Panc1 (cell line): ENCODE measurements around the gene WDR7. TPM values are rescaled to one million over a fixed set of nuclear protein-coding genes. Genes with fewer than 3 reads are reported as not detected.

ENCODE experiments used
- ATAC-seq: fragments of 200-7000 bp; cut with Tn5 transposase; 2 replicates; pipeline ENCODE4 v1.9.1; 2020; ENCODE audit warnings: mild to moderate bottlenecking, moderate library complexity
- BruUV-seq: library from RNA; stranded (reverse); fragments of 400-500 nt; replicated peaks from 2 replicates; lab custom pipeline; 2021; lab: Mats Ljungman, UMichigan
- CTCF ChIA-PET: fragments of 300-600 bp; sonication (Branson Sonifier 250); formaldehyde crosslinking; loops from one replicate; lab custom pipeline; 2022; ENCODE audit warnings: antibody characterized with exemption; lab: Charles Lee
- POLR2A ChIA-PET: fragments of 300-600 bp; sonication (Branson Sonifier 250); formaldehyde crosslinking; loops from one replicate; lab custom pipeline; 2022; ENCODE audit warnings: antibody characterized with exemption; lab: Charles Lee
- DNase-seq: peaks from one replicate; pipeline ENCODE4 v3.0.0-alpha.2; 2010; ENCODE audit warnings: low read depth, low spot score
- H3K27ac ChIP-seq: 2 replicates; pipeline ENCODE4 v1.5.1; 2011; ENCODE audit warnings: mild to moderate bottlenecking, low read length, inconsistent platforms
- H3K27me3 ChIP-seq: fragments of 200-500 bp; sonication (Bioruptor generic); 2 replicates; pipeline ENCODE4 v1.6.0; 2014; ENCODE audit warnings: low read length, inconsistent platforms; ENCODE audit not compliant: control insufficient read depth, insufficient read depth
- H3K36me3 ChIP-seq: fragments of 200-500 bp; sonication (Bioruptor generic); 2 replicates; pipeline ENCODE4 v1.5.1; 2014; ENCODE audit warnings: inconsistent platforms, mild to moderate bottlenecking, low read length, moderate library complexity; ENCODE audit not compliant: control insufficient read depth, insufficient read depth
- H3K4me1 ChIP-seq: 2 replicates; pipeline ENCODE4 v1.5.1; 2011; ENCODE audit warnings: inconsistent platforms, mild to moderate bottlenecking, low read length, moderate library complexity; ENCODE audit not compliant: control insufficient read depth, insufficient read depth
- H3K4me3 ChIP-seq, 2 experiments: 2 replicates each; pipeline ENCODE4 v1.5.1; 2011 to 2012; ENCODE audit warnings: low read depth in 2 of 2, low read length in 2 of 2, mild to moderate bottlenecking in 2 of 2, inconsistent platforms in 1 of 2, moderate library complexity in 1 of 2
- H3K9me3 ChIP-seq: fragments of 200-500 bp; sonication (Bioruptor generic); 2 replicates; pipeline ENCODE4 v1.5.1; 2014; ENCODE audit warnings: low read depth, mild to moderate bottlenecking, inconsistent platforms, low read length, moderate library complexity; ENCODE audit not compliant: control insufficient read depth, insufficient read depth
- POLR2AphosphoS5 ChIP-seq: IDR thresholded peaks from 2 replicates; pipeline ENCODE4 v1.6.1; 2012; ENCODE audit warnings: mild to moderate bottlenecking, low read depth, low read length, moderate library complexity
- SIN3A ChIP-seq: IDR thresholded peaks from 2 replicates; pipeline ENCODE4 v1.6.1; 2012; ENCODE audit warnings: low read depth, mild to moderate bottlenecking, low read length, moderate library complexity, borderline replicate concordance; ENCODE audit not compliant: insufficient read depth
- TCF7L2 ChIP-seq: IDR thresholded peaks from 2 replicates; pipeline ENCODE4 v1.6.1; 2011; ENCODE audit warnings: mild to moderate bottlenecking, low read depth, low read length, inconsistent platforms
- in situ Hi-C: cut with HindIII; loops from 2 replicates; pipeline ENCODE4 v1.10.0; 2016; ENCODE audit warnings: low sequenced_read_pairs, low pct_unique_long_range_greater_than_20kb
- intact Hi-C: fragments of 100-400 bp; cut with micrococcal nuclease; formaldehyde crosslinking; loops from one replicate; pipeline ENCODE4 v1.10.0; 2022; ENCODE audit not compliant: unreplicated experiment
- total RNA-seq: library from RNA; stranded (reverse); gene quantifications from one replicate; pipeline ENCODE4 v1.2.1, GENCODE V29; 2021; ENCODE audit not compliant: unreplicated experiment
- TF ChIP-seq, protein P1 (sequence below), 2 experiments: IDR thresholded peaks; 2 replicates each; pipeline ENCODE4 v1.6.1; 2011 to 2012; ENCODE audit warnings: low read depth in 2 of 2, control low read depth in 1 of 2, low read length in 1 of 2, mild to moderate bottlenecking in 1 of 2, moderate library complexity in 1 of 2; ENCODE audit not compliant: insufficient read depth in 1 of 2
- TF ChIP-seq, protein P2 (sequence below): fragments of 450-650 bp; IDR thresholded peaks from 2 replicates; pipeline ENCODE4 v1.5.1; 2017; ENCODE audit warnings: mild to moderate bottlenecking

The WDR7 gene
- total RNA-seq, 1 experiment from 2014 or later, result 12.3 TPM

DNA sequence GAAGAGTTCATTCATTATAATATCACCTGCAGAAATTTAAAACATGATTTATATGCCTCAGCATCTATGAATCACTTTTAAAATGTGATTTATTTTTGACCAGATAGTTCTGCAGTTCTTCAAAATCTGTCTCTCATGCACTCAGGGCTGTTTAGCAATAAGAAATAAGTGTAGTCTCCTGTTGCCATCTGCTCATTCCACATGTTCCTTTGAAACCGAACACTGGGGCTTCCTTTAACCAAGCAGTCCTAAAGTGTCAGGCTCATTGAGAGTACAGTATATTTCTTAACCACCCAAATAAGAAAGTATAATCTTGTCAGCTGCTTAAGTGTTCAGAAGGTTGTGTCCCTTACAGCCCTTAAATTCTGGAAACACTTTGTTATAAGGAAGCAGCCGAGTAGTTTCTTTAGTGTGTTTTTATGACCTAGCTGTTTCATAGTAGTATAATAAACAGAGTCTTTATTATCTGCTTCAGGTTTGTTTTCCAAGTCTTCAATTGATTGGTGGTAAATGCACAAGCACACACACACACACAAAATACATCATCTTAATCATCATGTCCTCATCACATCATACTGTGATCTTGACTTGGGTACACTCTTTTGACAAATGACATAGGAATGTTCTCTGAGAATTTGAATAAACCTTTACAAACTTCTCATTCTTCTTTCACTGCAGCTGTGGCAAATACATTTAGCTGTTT lies 10.4 kb downstream of the WDR7 start:
- no peak for ATAC-seq
- Histone ChIP-seq H3K27me3 (no peaks in the 10 kb centered on the region), H3K36me3 (no peaks in the 10 kb centered on the region), H3K27ac (no peak overlapping the region), H3K4me1 (no peaks in the 10 kb centered on the region), H3K4me3 (no peak overlapping the region), H3K9me3 (no peaks in the 10 kb centered on the region)
- TF ChIP-seq, protein P1, sequence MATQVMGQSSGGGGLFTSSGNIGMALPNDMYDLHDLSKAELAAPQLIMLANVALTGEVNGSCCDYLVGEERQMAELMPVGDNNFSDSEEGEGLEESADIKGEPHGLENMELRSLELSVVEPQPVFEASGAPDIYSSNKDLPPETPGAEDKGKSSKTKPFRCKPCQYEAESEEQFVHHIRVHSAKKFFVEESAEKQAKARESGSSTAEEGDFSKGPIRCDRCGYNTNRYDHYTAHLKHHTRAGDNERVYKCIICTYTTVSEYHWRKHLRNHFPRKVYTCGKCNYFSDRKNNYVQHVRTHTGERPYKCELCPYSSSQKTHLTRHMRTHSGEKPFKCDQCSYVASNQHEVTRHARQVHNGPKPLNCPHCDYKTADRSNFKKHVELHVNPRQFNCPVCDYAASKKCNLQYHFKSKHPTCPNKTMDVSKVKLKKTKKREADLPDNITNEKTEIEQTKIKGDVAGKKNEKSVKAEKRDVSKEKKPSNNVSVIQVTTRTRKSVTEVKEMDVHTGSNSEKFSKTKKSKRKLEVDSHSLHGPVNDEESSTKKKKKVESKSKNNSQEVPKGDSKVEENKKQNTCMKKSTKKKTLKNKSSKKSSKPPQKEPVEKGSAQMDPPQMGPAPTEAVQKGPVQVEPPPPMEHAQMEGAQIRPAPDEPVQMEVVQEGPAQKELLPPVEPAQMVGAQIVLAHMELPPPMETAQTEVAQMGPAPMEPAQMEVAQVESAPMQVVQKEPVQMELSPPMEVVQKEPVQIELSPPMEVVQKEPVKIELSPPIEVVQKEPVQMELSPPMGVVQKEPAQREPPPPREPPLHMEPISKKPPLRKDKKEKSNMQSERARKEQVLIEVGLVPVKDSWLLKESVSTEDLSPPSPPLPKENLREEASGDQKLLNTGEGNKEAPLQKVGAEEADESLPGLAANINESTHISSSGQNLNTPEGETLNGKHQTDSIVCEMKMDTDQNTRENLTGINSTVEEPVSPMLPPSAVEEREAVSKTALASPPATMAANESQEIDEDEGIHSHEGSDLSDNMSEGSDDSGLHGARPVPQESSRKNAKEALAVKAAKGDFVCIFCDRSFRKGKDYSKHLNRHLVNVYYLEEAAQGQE (IDR thresholded peaks at IDR 0.05; ENCODE audit: insufficient read depth in 1 of 2, low read depth in 2 of 2, low read length in 1 of 2), result no peak
- TF ChIP-seq POLR2AphosphoS5 (no peak), SIN3A (no peak), TCF7L2 (no peak)
- TF ChIP-seq, protein P2, sequence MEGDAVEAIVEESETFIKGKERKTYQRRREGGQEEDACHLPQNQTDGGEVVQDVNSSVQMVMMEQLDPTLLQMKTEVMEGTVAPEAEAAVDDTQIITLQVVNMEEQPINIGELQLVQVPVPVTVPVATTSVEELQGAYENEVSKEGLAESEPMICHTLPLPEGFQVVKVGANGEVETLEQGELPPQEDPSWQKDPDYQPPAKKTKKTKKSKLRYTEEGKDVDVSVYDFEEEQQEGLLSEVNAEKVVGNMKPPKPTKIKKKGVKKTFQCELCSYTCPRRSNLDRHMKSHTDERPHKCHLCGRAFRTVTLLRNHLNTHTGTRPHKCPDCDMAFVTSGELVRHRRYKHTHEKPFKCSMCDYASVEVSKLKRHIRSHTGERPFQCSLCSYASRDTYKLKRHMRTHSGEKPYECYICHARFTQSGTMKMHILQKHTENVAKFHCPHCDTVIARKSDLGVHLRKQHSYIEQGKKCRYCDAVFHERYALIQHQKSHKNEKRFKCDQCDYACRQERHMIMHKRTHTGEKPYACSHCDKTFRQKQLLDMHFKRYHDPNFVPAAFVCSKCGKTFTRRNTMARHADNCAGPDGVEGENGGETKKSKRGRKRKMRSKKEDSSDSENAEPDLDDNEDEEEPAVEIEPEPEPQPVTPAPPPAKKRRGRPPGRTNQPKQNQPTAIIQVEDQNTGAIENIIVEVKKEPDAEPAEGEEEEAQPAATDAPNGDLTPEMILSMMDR, result no peak
- POLR2A ChIA-PET, result no interaction called here
- no peak for DNase-seq
- intact Hi-C loops (no loop called here), in situ Hi-C loops (no loop called here)
- no TSS peak for BruUV-seq
- CTCF ChIA-PET, result no interaction called here

DNA sequence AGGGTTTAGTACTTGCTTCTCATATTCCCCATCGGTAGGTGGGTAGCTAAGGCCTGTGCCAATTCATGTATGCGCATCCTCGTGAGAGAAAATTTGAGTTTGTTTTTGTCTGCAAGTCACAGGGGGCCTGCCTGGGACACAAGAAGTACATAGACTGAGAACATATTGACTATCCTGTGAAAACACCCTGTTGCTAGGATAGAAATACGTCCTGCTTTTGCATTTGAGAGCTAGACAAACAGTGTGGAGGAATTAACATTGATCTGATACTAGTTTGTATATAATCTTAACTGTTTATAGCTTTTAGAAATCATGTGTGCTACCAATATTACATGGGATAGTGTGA lies 10.9 kb downstream of the WDR7 start:
- H3K27me3 ChIP-seq, result no peaks in the 10 kb centered on the region
- intact Hi-C loops, result no loop called here
- in situ Hi-C loops, result no loop called here
- no peaks in the 10 kb centered on the region for H3K36me3 ChIP-seq
- ATAC-seq (no peak), DNase-seq (no peak)
- H3K9me3 ChIP-seq, result no peaks in the 10 kb centered on the region
- CTCF ChIA-PET, result no interaction called here
- no peak overlapping the region for H3K27ac ChIP-seq
- no TSS peak for BruUV-seq
- TF ChIP-seq, protein P1 (IDR thresholded peaks at IDR 0.05; ENCODE audit: insufficient read depth in 1 of 2, low read depth in 2 of 2, low read length in 1 of 2), result no peak
- TF ChIP-seq, protein P2, result no peak
- no peak for TF ChIP-seq SIN3A
- no peak for TF ChIP-seq POLR2AphosphoS5
- TF ChIP-seq TCF7L2, result no peak
- POLR2A ChIA-PET, result no interaction called here
- no peak overlapping the region for H3K4me3 ChIP-seq
- H3K4me1 ChIP-seq, result no peaks in the 10 kb centered on the region
